ENCODE results near the gene MPST.

- no peak for TF ChIP-seq CTCF (conservative IDR thresholded peaks at IDR 0.05; ENCODE audit: low read depth, low read length)
- TF ChIP-seq EZH2 (IDR thresholded peaks at IDR 0.05; ENCODE audit: borderline replicate concordance, low read depth, low read length, poor library complexity, severe bottlenecking): no peak
Measured at GRCh38 chr22:37060801-37061610, 41.5 kb downstream of the MPST start.

Data from A673 (cell line).